HG02981 (cell line): ENCODE data around the gene REG1A.

Source experiments
- ATAC-seq: cut with Tn5 transposase; IDR thresholded peaks from one replicate; pipeline ENCODE4 v1.9.1; 2021; ENCODE audit warnings: mild to moderate bottlenecking, moderate library complexity; ENCODE audit not compliant: unreplicated experiment

The REG1A gene

DNA sequence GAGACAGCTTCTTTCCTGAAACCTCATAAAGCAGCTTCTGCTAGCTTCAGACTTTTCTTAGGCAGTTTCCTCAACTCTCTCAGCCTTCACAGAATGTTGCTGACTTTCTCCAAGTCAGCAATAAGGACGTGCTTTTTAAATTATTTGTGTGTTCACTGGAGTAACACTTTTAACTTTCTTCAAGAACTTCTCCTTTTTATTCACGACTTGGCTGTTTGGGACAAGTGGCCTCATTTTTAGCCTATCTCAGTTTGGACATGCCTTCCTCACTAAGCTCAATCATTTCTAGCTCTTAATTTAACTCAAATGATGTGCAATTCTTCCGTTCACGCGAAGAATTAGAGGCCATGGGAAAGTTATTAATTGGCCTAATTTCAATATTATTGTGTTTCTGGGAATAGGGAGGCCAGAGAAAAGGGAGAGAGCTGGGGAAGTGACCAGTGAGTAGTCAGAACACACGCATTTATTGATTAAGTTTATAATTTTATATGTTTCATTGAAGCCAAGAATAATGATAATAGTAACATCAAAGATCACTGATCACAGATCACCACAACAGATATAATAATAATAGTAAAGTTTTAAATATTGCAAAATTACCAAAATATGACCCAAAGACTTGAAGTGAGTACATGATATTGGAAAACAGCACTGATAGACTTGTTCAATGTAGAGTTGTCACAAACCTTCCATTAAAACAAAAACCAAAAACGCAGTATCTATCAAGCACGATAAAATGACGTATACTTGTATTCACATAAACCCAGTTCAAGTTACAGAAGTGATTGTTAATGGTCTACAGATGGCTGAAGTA lies 4.8 kb downstream of the REG1A start:
- no peak for ATAC-seq

DNA sequence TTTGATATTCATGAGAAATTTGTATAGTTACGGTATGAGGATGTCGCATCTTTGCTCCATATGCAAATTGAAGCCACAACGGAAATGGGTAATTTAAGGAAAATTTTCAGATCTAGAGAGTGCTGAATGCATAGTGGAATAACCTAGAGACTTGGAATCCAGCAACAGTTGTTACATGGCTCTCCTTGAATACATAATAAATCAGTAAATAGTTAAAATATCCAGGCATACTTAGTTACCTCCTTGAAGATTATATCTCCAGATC lies 5.4 kb downstream of the REG1A start:
- ATAC-seq, result no peak

- ATAC-seq, result no peak
These were observed 8.1 kb downstream of the REG1A start for GRCh38 chr2:79128406-79128805.

DNA sequence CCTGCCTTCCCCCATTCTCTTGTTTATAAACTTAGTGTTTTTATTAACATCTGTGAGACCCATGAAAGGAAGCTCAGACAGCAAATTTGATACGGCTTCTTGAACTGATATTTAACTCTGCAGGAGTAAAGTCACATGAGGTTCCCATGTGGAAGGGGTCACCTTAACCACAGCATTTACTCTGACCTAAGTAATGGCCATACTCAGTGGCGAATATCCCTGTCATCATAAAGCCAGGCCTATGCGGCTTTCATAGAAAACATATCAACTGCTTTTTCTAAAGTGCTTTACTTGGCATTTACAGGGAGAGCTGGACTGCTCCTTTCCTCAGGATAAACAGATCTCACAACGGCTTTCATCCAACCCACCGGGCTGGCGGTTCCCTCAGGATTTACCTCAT lies 9.0 kb downstream of the REG1A start:
- no peak for ATAC-seq

DNA sequence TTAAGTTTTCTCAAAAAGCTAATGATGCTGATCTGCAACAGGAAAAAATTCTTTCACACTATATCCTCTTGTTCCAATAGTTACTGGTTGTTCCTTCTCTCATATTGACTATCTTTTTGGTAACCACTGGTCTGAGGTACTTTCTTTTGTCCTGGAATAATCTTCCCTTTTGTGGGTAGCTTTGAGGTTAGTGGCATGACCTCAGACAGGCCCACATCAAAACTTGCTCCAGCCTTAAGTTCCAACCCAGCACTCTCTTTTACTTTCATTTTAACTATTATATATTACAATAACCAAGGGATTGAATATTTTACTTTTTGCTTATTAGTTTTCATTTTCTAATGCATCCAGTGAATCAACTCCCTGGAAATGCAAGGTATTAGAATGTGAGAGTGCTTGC lies 9.5 kb downstream of the REG1A start:
- ATAC-seq, result no peak

GRCh38 chr2:79131687-79132086 lies 11.4 kb downstream of the REG1A start:
- no peak for ATAC-seq

DNA sequence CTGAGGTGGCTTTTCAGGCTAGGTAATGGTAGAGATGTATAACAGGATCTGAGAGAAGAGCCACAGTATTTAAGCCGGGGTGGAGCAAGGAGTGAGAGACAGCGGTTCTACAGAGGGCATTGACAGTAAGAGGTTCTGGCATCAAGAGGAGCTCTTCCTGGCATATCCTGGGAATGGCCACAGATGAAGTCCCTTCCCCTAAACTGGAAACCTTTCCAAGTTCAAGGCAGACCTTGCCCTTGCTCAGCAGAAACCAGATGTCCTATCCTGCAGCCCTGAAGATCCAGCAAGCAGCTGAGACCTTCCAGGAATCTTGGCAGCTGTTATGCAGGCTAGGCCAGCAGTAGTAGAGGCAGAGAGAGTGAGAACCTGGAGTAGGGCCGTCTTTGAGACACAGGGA lies 18.1 kb downstream of the REG1A start:
- ATAC-seq, result no peak

DNA sequence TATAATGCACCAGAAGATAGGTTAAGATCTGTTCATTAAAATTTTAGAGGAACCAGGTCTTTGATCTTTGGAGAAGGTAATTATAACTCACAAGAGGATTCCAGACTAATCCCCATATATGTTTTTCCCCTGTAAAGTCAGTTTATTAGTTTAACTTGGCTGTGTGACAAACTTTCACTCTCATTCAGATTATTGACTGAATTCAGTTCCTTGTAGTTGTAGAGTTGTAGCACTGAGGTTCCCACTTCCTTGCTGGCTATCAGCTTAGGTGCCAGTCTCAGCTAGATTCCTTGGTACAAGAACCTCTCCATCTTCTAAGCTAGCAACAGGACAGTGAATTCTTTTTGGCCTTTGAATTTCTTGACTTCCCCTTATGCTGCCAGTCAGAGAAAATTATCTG lies 19.1 kb downstream of the REG1A start:
- ATAC-seq, result no peak

DNA sequence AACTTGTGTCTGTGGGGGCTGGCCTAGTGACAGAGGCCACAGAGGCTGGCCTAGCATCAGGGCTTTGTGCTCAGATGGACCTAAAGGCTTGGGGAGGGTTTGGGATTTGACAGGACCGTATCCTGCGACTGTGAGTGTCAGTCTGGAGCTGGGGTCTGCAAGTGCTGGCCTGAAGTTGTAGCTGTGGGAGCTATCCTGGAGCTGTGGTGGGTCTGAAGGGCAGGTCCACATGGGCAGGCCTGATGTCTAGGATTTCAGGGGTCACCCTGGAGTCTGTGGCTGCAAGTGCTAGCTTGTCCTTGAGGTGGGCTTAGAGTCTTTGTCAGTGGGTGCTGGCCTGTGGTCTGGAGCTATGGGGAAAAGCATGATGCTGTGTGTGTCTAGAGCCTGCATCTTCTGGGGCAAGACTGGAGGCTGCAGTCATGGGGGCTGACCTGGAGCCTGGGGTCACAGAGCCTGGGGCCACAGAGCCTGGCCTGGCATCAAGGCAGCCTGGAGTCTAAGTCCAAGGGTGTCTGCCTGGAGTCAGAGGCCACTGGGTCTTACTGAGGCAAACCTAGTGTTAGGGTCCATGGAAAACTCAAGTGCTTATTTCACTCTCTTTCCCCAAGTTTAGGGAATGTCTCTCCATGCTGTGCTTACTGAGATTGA lies 35.7 kb downstream of the REG1A start:
- no peak for ATAC-seq

DNA sequence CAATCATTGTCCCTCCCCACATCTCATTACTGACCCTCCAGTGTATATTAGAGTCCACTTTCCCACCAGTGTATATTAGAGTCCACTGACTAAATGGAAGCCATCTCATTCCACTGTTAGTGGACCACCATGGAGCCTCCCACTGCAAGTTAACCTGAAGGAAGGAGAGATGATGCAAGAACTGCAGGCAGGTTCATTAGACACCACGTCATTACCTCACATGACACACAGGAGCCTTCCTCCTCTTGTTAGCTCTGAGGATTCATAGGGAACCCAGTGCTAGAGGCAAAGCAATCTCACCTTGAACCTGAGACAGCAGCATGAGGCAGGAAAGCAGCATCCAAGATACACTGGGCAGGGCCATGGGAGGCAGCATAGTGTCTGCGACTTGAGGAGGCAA lies 38.7 kb downstream of the REG1A start:
- ATAC-seq, result no peak

DNA sequence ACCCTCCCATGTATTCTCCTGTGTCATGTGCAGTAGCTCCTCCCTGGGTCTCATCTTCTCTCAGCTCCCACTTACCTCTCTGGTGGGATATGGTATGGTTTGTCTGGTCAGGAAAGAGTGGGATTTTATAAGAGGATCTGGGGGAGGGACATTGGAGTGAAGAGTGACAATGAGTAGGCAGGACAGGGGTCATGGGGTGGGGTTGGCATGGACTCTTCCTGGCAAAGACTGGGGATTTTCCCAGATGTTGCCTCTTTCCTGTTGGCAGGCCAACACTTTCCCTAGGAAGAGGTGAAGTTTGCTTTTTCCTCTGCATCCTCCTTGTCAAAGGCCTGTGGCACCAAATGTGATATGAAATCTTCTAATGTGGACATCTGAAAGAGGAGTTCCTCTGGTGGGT lies 39.4 kb downstream of the REG1A start, which contains the start of gene REG3A:
REG3A (minus strand) TSS at position 101 of the 400 bp plus-strand sequence. CDS start 348 bp downstream, outside the sequence.
- no peak for ATAC-seq

- no peak for ATAC-seq
These were observed 41.8 kb downstream of the REG1A start for GRCh38 chr2:79162132-79162531.

GRCh38 chr2:79162801-79163200 lies 42.5 kb downstream of the REG1A start:
- ATAC-seq, result no peak

GRCh38 chr2:79171348-79171958 lies 51.2 kb downstream of the REG1A start:
- no peak for ATAC-seq
